CD4-positive, alpha-beta T cell treated with Interleukin-4 for 1 hour (primary cell): ENCODE data around the gene MAP3K8.
"Not testable (repeated sequence)": the region's sequence is repeated elsewhere in the genome, so short reads cannot be mapped to it uniquely, and the experiment has no call there.

ENCODE experiments used
- DNase-seq, 2 donors: peaks; one replicate each; pipeline ENCODE4 v3.0.0-alpha.2; 2020 to 2022

MAP3K8 gene

GRCh38 chr10:30423655-30424275 is 10.2 kb upstream of the MAP3K8 start:
- not testable (repeated sequence) for DNase-seq

- DNase-seq = no peak
These were observed 8.5 kb upstream of the MAP3K8 start for GRCh38 chr10:30425336-30426075.

- DNase-seq = no peak
These were observed 3.3 kb upstream of the MAP3K8 start for GRCh38 chr10:30430544-30431298.

- DNase-seq = no peak
These were observed 2.5 kb upstream of the MAP3K8 start for GRCh38 chr10:30431435-30431911.

GRCh38 chr10:30432622-30433305 is 1.2 kb upstream of the MAP3K8 start:
- DNase-seq = peak in 1 of 2 donors; percentile 61

GRCh38 chr10:30433306-30433729 is 666 bp upstream of the MAP3K8 start:
- peak in 1 of 2 donors; percentile 53 for DNase-seq

- DNase-seq = peak; percentile 74 to 85
These were observed 489 bp downstream of the MAP3K8 start for GRCh38 chr10:30434273-30435072.

- DNase-seq = no peak
These were observed 1.1 kb downstream of the MAP3K8 start for GRCh38 chr10:30435073-30435422.

GRCh38 chr10:30435499-30436167 is 1.6 kb downstream of the MAP3K8 start:
- DNase-seq = not testable (repeated sequence)

GRCh38 chr10:30436191-30436611 is 2.2 kb downstream of the MAP3K8 start:
- peak in 1 of 2 donors; percentile 42 for DNase-seq

- DNase-seq = no peak
These were observed 2.7 kb downstream of the MAP3K8 start for GRCh38 chr10:30436671-30437030.

GRCh38 chr10:30437031-30437841 is 3.3 kb downstream of the MAP3K8 start:
- DNase-seq = peak in 1 of 2 donors; percentile 66

- no peak for DNase-seq
These were observed 4.3 kb downstream of the MAP3K8 start for GRCh38 chr10:30438021-30438850.

GRCh38 chr10:30439931-30440330 is 5.9 kb downstream of the MAP3K8 start:
- DNase-seq = no peak

GRCh38 chr10:30442019-30442606 is 8.1 kb downstream of the MAP3K8 start:
- no peak for DNase-seq

GRCh38 chr10:30443049-30443448 is 9.1 kb downstream of the MAP3K8 start:
- no peak for DNase-seq

- no peak for DNase-seq
These were observed 11.7 kb downstream of the MAP3K8 start for GRCh38 chr10:30445711-30446110.

GRCh38 chr10:30447125-30447799 is 13.3 kb downstream of the MAP3K8 start:
- no peak for DNase-seq

GRCh38 chr10:30448092-30448491 is 14.1 kb downstream of the MAP3K8 start:
- no peak for DNase-seq
